Effector memory CD4-positive, alpha-beta T cell (primary cell): ENCODE results near the gene CDC42EP1.

ENCODE experiments used
- DNase-seq, 3 donors: peaks; one replicate each; pipeline ENCODE4 v3.0.0-alpha.2; 2020
- H3K27ac ChIP-seq: 2 replicates; pipeline ENCODE4 v1.7.0; 2013; ENCODE audit warnings: mild to moderate bottlenecking, low read length, moderate library complexity; ENCODE audit not compliant: insufficient read depth, poor library complexity, severe bottlenecking
- H3K27me3 ChIP-seq: replicated peaks from 2 replicates; pipeline ENCODE4 v1.7.0; 2013; ENCODE audit warnings: mild to moderate bottlenecking, low read length; ENCODE audit not compliant: insufficient read depth, control insufficient read depth, poor library complexity, severe bottlenecking
- H3K36me3 ChIP-seq: 2 replicates; pipeline ENCODE4 v1.7.0; 2013; ENCODE audit warnings: mild to moderate bottlenecking, low read length, moderate library complexity; ENCODE audit not compliant: control insufficient read depth, insufficient read depth
- H3K4me1 ChIP-seq: 2 replicates; pipeline ENCODE4 v1.7.0; 2013; ENCODE audit warnings: low read length, mild to moderate bottlenecking; ENCODE audit not compliant: control insufficient read depth, insufficient read depth, poor library complexity, severe bottlenecking
- H3K4me3 ChIP-seq: 2 replicates; pipeline ENCODE4 v1.7.0; 2013; ENCODE audit warnings: low read length, low read depth, mild to moderate bottlenecking; ENCODE audit not compliant: insufficient read depth, poor library complexity, severe bottlenecking
- H3K9me3 ChIP-seq: 2 replicates; pipeline ENCODE4 v1.7.0; 2013; ENCODE audit warnings: mild to moderate bottlenecking, low read length, moderate library complexity; ENCODE audit not compliant: control insufficient read depth

CDC42EP1 gene

DNA sequence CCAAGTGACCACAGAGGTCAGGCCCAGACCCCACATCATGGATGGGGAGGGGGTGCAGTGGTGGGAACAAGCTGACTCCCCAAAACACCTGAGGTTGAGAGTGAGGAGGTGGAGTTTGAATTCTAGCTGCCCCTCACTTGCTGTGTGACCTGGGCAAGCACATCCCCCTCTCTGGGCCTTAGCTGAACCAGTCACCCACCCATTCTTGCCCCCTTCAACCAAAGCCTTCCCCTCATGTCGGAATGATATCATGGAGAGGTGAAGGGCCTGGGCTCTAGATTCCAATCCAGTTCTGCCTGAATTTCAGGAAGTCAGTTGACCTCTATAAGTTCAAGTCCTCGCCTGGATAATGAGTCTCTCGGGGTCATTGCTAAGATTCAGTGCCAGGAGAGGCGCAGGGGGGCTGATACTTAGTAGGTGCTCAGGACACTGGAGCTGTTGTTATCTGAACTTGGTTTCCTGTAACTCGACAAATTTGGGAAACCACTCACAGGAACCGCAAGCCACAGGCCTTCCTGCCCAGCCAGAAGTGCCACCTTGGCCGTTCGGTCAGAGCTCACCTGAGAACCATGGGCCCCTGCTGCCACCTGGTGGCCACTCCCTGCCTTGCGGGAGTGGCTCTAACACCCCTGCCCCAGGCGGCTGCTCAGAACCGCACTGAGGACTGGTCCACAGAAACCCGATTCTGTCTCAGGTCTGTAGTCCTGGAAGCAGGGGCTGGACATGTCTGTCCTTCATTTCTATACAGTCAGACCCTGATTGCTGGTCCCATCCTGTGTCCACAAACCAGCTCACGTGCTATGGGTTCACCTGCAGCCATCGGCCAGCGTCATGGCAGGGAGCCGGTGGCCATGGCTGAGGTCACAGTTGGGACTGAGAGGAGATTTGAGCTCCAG is 6.9 kb downstream of the CDC42EP1 start:
- H3K27ac ChIP-seq = no peak overlapping the region
- H3K27me3 ChIP-seq = peaks cover 7% of the 10 kb centered on the region
- no peaks in the 10 kb centered on the region for H3K36me3 ChIP-seq
- H3K4me1 ChIP-seq = peaks cover 21% of the 10 kb centered on the region
- peak; percentile 79 to 92 (median 90) for DNase-seq
- H3K4me3 ChIP-seq = peak overlapping the region; percentile 12
- no peaks in the 10 kb centered on the region for H3K9me3 ChIP-seq

DNA sequence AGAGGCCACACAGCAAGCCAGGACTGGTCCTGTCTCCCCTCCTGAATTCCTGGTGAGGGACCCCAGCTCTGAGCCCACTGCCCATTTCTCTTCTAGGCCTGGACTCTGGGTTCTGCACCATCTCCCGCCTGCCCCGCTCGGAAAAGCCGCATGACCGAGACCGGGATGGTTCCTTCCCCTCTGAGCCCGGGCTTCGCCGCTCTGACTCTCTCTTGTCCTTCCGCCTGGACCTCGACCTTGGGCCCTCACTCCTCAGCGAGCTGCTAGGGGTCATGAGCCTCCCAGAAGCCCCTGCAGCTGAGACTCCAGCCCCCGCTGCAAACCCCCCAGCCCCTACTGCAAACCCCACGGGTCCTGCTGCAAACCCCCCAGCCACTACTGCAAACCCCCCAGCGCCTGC is 7.7 kb downstream of the CDC42EP1 start:
- Histone ChIP-seq H3K36me3 (no peaks in the 10 kb centered on the region), H3K9me3 (no peaks in the 10 kb centered on the region), H3K4me3 (no peak overlapping the region), H3K27ac (no peak overlapping the region), H3K27me3 (no peaks in the 10 kb centered on the region), H3K4me1 (peaks cover 18% of the 10 kb centered on the region)
- DNase-seq = no peak

DNA sequence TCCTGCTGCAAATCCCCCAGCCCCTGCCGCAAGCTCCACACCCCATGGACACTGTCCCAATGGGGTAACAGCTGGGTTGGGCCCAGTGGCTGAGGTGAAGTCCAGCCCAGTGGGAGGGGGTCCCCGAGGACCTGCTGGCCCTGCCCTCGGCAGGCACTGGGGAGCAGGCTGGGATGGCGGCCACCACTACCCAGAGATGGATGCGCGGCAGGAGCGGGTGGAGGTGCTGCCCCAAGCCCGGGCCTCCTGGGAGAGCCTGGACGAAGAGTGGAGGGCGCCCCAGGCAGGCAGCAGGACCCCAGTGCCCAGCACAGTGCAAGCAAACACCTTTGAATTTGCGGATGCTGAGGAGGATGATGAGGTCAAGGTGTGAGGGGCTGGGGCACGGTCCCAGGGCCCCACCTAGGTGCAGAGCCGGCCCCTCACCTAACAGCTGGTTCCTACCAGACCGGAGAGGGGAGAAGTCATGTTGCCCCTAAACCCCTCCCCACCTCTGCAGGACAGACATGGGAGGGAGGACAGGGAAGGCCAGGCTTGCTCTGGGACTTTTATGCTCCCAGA is 8.2 kb downstream of the CDC42EP1 start:
- DNase-seq = no peak
- H3K4me1 ChIP-seq = peaks cover 18% of the 10 kb centered on the region
- no peak overlapping the region for H3K4me3 ChIP-seq
- no peaks in the 10 kb centered on the region for H3K36me3 ChIP-seq
- no peaks in the 10 kb centered on the region for H3K27me3 ChIP-seq
- H3K27ac ChIP-seq = no peak overlapping the region
- no peaks in the 10 kb centered on the region for H3K9me3 ChIP-seq

DNA sequence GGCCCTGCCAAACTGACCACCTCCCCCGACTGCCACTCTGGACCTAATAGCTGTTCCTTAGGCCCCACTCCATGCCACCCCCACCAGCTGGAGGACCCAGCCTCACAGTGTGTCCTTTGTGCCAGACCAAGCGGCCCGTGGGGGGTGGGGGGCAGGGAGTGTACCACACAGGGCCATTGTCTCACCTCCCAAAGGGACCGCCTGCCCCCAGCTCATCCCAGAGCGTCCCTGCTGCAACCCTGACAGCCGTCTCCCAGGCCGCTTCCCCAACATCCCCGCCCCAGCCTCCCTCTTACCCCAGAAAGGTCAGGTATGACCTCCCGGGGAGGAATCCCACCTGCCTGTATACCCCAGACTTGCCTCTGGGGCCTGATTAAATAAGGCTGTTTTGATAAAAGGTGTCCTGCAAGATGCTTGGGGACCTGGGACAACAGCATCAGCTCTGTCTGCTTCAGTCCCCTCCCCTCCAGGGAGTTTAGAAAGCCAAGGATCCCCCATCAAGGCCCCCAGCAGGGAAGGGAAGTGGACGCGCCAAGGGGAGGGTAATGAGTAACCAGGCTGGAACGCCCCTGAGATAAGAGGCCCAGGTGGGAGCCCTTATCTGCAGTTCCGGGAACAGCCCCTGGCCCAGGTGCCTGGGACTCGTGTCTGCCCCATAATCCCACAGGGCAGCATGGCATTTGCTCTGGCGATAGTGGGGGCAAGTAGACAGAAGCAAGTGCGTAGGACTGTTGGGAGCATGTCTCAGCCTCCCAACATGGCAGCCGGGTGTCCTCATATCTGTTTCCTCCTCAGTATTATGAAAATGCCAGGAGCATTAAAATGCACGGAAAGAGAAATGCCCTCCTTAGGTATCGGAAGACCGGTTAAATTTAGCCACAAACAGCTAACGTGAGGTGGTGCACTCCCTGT is 9.0 kb downstream of the CDC42EP1 start:
- no peak for DNase-seq
- no peak overlapping the region for H3K4me3 ChIP-seq
- H3K9me3 ChIP-seq = no peaks in the 10 kb centered on the region
- H3K27me3 ChIP-seq = no peaks in the 10 kb centered on the region
- H3K27ac ChIP-seq = no peak overlapping the region
- no peaks in the 10 kb centered on the region for H3K36me3 ChIP-seq
- H3K4me1 ChIP-seq = peaks cover 18% of the 10 kb centered on the region

DNA sequence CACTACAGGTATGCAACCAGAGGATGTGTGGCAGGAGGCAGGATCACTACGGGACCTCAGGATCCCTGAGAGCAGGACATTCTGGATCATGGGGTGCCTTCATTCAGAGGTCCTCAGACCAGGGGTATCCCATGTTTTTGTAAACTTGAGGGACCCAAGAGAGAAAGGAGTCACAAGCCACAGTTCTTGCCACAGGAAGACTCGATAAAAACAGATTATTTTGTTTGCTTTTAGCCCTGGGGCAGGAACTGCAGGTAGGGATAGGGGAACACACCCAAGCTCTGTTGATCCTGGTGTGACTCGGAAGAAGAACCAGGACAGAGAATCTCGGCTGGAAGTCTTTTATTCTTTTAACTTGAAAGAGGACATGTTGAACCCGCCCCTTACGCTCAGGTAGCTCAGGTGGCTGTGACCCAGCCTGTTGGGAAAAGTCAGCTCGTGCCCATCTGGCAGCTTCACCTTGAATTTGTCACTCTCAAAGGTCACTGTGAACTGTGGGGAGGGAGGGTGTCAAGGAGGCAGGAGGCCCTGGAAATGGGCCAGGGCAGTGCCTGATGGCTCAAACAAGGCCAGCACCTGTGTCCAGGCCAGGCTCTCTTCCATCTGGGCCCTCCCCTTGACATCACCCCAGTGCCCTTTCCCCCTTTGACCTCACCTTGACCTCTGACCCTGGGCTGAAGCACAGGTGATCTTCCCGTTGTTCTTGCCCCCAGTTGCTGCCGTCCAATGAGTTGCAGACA is 9.8 kb downstream of the CDC42EP1 start:
- Histone ChIP-seq H3K4me3 (no peak overlapping the region), H3K27me3 (no peaks in the 10 kb centered on the region), H3K36me3 (no peaks in the 10 kb centered on the region), H3K9me3 (no peaks in the 10 kb centered on the region), H3K4me1 (peaks cover 18% of the 10 kb centered on the region), H3K27ac (no peak overlapping the region)
- no peak for DNase-seq

DNA sequence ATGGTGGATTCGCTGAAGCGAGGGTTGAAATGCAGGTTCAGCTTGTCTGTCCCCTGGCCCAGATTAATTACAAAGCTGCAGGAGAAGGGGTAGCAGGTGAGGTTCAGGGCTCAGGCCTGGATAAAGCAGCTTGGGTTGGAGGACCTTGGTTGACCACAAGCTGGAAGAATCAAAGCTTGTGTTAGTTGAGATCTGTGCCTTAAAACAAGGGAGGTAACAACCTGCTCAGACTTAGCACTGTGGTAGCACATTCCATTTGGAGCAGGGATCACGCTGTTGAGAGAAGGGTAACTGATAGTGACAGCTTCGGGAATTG is 10.3 kb downstream of the CDC42EP1 start:
- Histone ChIP-seq H3K4me3 (no peak overlapping the region), H3K4me1 (peaks cover 18% of the 10 kb centered on the region), H3K36me3 (no peaks in the 10 kb centered on the region), H3K9me3 (no peaks in the 10 kb centered on the region), H3K27ac (no peak overlapping the region), H3K27me3 (no peaks in the 10 kb centered on the region)
- DNase-seq = no peak

DNA sequence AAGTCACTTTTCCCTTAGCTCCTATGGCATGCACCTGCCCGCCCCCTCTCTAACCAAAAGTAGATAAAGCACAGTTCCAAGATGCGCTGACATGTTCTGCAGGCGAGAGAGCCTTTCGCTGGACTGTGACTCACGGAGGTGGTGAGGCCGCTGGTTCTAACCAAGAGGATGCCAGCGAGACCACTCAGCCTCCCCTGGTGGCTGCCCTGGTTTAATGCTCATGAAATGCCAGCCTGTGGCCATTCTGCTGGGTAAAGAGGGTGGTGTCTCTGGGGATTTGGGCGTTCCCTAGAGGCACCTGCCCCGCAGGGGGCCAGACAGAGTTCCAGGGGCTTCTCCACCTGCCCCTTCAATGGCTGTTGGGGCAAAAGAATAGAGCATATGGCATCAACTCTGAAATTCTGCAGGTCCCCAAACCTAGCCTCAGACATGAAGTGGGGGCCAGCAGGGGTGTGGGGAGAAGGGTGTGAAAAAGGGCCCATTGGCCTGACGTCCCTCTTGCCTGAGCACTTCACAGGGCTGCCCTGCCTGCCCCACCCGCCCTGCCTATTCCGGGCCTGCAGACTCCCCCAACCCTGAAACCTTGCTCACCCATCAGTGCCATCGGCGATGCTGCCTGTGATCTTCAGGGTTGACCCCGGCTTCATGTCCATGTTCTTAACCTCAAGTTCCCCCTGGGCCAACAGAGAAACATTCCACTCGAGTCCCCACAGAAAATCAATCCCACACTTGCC is 11.1 kb downstream of the CDC42EP1 start:
- no peaks in the 10 kb centered on the region for H3K27me3 ChIP-seq
- H3K9me3 ChIP-seq = no peaks in the 10 kb centered on the region
- no peaks in the 10 kb centered on the region for H3K36me3 ChIP-seq
- peaks cover 11% of the 10 kb centered on the region for H3K4me1 ChIP-seq
- no peak overlapping the region for H3K4me3 ChIP-seq
- H3K27ac ChIP-seq = no peak overlapping the region
- DNase-seq = no peak

DNA sequence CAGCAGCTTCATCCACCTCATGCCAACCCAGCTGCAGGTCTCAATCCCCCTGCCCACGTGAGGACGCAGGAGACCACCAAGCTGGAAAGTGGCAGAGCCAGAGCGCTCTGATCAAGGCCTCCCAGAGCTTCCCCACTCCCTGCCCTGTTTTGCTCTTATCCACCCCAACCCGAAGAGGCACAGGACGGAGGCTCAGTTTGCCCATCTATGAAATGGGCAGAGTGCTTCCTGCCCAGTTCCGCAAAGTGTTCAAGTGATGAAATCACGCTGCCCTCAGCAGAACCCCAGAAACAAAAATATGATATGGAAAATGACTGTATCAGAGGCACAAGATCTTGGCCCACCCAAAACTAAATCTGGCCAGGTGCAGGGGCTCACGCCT is 11.7 kb downstream of the CDC42EP1 start:
- Histone ChIP-seq H3K27me3 (no peaks in the 10 kb centered on the region), H3K27ac (no peak overlapping the region)

DNA sequence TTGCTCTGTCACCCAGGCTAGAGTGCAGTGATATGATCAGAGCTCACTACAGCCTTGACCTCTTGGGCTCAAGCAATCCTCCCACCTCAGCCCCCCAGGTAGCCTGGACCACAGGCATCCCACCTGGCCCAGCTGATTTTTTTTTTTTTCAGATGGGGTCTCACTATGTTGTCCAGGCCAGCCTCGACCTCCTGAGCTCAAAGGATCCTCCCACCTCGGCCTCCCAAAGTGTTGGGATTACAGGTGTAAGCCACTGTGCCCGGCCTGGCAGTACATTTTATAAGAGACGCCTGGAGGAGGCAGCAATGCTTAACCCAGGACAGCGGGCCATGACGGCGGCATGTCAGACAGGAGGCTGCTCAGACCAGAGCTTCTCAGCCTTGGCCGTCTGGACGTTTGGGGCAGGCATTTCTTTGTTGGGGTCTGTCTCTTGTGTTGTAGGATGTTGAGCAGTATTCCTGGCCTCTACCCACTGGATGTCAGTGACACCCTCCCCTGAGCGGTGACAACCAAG is 15.3 kb downstream of the CDC42EP1 start:
- Histone ChIP-seq H3K9me3 (no peaks in the 10 kb centered on the region), H3K27me3 (no peaks in the 10 kb centered on the region), H3K4me3 (no peak overlapping the region), H3K36me3 (no peaks in the 10 kb centered on the region), H3K4me1 (no peaks in the 10 kb centered on the region), H3K27ac (no peak overlapping the region)
- DNase-seq = no peak

More for the DNA sequence above, 11.7 kb downstream of the CDC42EP1 start:
- DNase-seq = no peak
- Histone ChIP-seq H3K4me3 (no peak overlapping the region), H3K4me1 (peaks cover 6% of the 10 kb centered on the region), H3K36me3 (no peaks in the 10 kb centered on the region), H3K9me3 (no peaks in the 10 kb centered on the region)
